NCI-H524 treated with DMSO at 0.1 percent for 48 hours (cell line): ENCODE results near the gene TFCP2L1.

Source experiments
- DNase-seq: peaks from one replicate; lab custom pipeline; 2025; lab: John Stamatoyannopoulos, UW

The TFCP2L1 gene

DNA sequence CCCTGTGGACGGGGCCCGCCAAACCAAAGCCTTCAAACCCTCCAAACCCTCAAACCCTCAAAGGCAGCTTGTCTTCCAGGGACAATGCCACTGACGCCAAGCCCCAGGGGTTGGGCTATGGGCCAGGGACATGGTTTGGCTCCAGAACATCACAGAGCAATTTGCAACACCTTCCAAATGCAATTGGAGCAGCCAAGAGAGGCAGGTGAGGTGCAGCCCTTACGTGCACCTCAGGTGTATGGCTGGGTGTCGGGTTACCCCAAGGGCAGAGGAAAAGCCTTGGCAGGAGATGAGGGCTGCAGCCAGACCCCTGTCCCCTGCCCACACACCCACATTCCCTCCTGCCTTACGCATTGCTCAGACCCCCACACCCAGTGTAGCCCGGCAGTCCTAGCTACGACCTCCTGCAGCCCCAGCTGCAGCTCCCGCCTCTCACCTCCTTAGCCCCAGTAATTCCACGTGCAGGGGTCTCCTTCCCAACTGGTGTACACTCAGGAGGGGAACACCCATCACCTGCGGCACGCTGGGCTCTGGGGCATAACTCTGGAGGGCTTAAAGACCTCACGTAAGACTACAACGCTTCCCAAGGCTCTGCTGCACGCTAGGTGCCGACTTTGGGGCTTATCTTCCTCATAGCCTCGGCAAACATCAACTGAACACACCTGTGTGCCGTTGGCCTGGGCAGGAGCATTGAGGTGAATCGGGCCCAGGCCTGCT lies 88.7 kb downstream of the TFCP2L1 start:
- DNase-seq, result no peak

DNA sequence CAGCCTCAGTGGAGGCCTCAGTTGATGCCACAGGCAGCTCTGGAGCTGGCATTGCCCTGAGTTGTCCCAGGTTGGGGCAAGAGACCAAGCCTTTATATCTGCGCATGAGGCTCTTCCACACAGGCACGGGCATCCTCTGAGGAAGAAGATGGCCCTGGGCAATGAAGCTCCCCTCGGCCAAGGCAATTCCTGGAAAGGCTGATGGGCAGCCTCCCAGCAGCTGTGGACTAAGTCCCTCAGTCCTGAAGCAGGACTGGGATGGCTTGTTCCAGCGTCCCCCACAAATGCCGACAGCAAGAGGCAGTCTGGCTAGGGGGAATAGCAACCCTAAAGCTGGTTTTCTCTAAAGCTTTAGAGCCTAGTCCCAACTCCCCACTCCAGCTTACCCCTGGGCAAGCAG lies 90.0 kb downstream of the TFCP2L1 start:
- DNase-seq, result no peak

DNA sequence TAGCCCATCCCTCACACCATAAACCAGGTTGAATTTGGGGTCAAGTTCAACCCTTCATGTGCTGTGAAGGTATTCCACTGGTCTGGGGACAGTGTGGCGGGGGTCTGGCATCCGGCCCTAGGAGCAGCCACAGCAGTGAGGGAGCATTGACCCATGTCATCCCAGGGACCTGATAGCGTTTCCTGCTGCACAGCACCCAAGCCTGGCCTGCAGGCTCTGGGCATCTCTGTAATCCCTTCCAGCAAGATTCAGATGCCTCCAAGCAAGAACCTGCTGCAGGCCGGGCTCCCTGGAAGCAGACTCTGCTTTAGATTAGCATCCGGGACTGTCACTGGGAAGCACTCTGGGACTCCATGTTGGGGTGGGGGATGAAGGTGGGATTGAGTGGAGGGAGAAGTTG lies 90.4 kb downstream of the TFCP2L1 start:
- no peak for DNase-seq

GRCh38 chr2:121193185-121193584 lies 91.8 kb downstream of the TFCP2L1 start:
- DNase-seq, result no peak

DNA sequence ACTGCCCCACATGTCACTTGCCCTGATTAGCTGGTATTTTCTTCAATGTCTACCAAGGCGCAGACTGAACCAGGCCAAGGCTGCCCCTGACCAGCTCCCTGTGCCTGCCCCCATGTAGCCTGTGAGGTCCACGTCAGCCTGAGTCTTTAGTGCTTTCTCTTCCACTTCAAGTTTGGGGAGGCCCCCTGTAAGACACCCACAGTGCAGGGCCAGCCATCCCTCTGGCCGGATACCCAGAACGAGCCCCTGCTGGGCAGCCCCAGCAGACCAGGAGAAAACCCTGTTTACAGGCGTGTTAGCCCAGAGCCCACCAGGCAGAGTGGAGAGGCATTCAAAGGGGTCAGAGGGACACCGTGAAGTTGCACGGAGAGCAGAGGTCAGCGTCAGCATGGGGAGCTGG lies 92.4 kb downstream of the TFCP2L1 start:
- no peak for DNase-seq

GRCh38 chr2:121191191-121192170 lies 93.5 kb downstream of the TFCP2L1 start:
- DNase-seq, result no peak

DNA sequence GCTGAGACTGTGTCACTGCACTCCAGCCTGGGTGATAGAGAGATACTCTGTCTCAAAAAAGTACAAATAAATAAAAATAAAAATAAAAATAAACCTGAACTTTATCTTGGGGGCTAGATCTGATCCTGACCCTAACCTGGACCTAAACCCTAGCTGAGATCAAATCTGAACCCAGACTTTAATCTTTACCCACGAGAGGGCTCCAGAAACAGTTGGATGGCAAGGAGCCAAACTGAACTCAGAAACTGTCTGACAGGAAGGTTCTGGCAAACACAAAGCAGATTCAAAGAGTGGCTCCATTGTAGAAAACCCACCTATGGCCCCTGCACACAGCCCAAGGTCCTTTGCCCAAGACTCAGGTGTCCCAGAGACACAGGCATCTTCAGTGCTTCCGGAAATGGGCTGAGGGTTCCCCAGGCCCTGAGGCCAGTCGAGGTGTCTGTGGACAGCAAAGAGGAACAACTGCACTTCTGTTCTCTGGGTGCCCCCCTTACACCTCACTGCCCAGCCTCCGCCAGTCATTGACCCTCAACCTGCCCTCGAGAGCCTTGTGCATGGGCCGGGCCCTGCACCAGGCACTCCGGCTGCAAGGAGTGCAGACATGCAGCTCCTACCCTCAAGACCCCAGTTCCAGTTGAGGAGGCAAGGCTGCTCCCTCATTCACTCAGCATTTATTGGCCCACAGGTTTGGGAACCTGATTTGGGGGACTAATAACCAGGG lies 95.2 kb downstream of the TFCP2L1 start:
- DNase-seq, result no peak

DNA sequence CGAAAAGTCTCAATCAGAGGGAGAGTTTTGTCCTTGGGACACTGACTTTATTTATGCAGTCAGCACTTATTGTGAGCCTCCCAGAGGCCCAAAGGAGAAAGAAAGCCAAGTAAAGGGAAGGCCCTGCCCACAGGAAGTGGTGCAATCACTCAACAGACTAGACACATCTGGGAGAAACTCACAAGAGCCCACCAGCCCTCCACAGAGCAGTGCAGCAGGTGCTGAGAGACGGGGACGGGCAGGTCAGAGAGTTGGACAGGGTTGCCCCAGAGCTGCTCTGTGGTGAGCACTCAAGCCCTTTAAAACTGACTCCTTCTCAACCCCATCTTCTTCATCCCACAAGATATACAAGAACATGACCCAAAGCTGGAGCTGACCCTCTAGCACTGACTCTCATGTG lies 96.0 kb downstream of the TFCP2L1 start:
- DNase-seq, result no peak

DNA sequence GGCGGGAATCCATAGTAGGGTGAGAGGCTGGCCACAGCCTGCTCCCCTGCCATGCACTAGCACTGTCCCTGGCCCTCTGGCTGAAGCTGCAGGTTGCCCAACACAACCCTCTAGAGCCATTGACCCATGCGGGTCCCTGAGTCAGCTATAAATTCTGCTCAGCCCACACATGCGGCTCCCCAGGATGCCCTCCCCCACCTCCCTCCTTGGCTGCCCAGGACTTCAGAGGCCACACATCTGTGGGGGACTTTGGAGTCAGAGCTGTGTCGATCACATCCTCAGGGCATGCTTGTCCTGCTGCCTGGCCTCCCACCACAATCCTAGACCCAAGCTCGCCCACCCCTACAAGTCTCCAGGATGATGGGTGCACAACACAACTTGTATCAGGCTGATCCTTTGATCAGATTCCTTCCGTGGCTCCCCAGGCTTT lies 97.0 kb downstream of the TFCP2L1 start:
- no peak for DNase-seq

GRCh38 chr2:121187351-121187981 lies 97.5 kb downstream of the TFCP2L1 start:
- no peak for DNase-seq

GRCh38 chr2:121186261-121186660 lies 98.7 kb downstream of the TFCP2L1 start:
- no peak for DNase-seq

DNA sequence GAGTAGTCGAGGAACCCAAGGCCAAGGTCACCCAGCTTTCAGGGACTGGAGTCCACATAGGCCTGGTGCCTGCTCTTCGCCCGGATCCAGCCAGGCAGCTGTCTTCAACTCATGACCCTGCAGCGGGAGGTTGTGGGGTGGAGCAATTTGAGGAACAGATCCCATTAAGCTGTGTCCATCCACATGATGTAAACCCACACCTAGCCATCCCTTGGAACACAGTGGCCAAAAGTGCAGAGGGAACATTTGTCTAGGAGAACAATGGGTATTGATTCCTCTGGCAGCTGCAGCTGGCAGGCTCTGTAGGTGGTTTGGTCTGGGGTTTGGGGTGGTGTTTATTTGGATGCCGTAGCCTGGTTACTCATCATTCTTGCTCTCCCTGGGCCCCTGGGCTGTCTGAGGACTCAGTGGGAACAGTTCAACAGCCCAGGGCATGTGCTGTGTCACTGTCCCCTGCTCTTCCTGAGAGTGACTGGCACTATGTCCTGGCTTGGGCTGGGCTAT lies 99.4 kb downstream of the TFCP2L1 start:
- DNase-seq, result no peak

- no peak for DNase-seq
Measured at GRCh38 chr2:121185111-121185510, 99.9 kb downstream of the TFCP2L1 start.

DNA sequence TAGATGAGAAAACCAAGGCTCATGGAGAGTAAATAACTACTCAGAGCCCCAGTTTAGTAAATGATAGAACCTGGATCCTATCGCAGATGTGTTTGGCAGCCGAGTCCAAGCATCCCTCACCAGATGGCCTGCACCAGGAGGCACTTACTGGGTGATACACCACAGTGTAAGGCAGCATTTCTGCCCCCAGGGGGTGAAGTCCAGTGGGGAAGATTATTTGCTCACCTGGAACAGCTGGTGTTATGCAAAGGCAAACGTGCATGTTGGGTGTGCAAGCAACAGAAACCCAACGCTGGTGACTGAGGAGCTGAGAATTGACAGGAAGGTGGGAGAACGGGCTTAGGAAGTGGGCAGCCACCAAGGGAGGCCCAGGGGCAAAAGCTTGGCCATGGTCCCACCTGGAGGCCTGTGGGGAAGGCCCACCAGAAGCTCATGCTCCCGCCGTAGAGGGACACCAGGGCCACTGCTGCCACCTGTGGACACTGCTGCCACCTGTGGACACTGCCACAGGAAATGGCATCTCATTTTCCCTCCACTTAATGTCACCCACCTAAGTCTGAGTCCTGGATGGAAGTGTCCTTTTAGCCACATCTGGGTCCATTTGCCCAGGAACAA lies 100.6 kb downstream of the TFCP2L1 start:
- DNase-seq, result no peak

DNA sequence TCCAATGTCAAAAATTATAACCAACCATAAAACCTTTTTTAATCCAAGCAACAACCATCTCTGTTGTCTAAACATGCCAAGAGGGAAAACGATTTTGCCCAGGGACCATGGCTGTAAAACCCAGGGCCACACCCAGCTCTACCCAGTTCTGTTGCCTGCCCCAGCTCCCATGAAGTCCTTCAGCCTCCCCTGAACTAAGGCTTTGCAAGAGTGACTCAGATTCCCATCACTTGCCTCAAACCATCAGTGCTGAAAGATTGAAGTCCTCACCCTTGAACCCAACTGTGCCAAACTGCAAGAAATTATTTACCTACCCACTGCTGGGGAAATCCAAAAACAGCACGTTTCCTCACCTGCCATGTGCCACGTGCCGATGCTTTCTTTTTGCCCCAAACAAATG lies 102.5 kb downstream of the TFCP2L1 start:
- no peak for DNase-seq

DNA sequence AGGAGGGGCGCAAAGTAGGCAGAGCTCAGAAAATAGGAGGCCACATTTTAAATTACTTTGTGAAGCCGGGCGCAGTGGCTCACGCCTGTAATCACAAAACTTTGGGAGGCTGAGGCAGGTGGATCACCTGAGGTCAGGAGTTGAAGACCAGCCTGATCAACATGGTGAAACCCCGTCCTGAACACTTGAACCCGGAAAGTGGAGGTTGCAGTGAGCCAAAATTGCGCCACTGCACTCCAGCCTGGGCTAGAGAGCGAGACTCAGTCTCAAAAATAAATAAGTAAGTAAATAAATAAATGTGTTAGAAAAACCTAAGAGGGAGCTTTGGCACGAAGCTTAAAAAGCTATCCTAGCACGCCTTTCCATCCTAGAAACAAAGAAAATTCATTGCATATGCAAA lies 105.5 kb downstream of the TFCP2L1 start:
- DNase-seq, result no peak

- DNase-seq, result no peak
Measured at GRCh38 chr2:121178730-121179129, 106.3 kb downstream of the TFCP2L1 start.

- DNase-seq, result no peak
Measured at GRCh38 chr2:121177896-121178295, 107.1 kb downstream of the TFCP2L1 start.

DNA sequence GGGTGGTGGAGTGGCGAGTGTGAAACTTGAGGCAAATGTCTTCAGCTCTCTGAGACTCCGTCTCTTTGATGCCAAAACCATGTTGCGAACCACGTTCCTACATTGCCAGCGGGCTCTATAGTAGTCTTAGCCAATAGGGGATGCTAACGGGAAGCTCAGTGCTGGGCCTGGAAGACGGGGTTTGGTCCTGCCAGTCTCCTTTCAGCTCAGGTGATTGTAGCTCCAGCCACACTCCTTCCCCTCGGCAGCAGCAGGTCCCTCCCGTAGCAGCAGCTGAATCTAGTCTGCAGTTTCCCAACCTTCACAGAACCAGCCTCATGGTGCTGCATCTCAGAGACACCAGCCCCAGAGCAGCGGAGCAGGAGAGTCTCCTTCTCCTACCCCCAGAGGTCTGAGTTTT lies 109.7 kb downstream of the TFCP2L1 start:
- no peak for DNase-seq

DNA sequence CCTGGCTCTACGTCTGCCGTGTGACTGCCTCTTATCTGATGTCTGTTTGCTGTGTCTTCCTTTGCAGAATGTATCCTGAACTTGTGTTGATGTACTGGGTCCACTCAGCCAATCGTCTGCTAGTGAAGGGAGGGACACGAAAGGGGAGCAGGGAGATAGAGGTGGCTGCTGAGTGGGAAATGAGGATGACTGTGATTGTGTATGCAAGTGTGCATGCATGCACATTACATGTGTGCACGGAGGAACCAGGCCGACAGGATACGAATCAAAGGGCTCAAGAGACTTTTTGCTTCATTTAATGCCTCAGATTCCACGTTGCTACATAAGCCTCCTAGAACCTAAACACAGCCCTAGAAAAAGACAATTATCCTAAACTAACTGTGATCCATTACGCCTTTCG lies 111.2 kb downstream of the TFCP2L1 start:
- no peak for DNase-seq

DNA sequence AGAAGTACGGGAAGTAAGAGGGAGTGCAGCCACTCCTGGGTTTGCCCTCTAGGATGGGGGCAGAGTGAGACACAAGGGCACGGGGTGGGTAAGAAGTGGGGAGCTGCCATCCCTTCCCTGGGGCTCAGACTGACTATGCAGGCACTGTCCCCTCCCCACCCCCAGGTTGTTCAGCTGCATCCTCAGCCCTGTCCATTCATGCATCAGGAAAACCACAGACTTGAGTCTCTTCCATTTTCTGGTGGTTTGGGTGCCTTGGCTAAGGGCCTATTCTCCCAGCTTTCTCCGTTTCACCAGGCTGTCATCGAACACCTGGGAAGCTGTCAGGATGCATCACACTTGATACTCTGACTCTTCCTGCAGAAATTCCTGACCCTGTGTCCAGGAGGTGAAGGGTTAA lies 111.9 kb downstream of the TFCP2L1 start:
- DNase-seq, result no peak
